Measurements from ENCODE around the gene FBXL20.

DNA sequence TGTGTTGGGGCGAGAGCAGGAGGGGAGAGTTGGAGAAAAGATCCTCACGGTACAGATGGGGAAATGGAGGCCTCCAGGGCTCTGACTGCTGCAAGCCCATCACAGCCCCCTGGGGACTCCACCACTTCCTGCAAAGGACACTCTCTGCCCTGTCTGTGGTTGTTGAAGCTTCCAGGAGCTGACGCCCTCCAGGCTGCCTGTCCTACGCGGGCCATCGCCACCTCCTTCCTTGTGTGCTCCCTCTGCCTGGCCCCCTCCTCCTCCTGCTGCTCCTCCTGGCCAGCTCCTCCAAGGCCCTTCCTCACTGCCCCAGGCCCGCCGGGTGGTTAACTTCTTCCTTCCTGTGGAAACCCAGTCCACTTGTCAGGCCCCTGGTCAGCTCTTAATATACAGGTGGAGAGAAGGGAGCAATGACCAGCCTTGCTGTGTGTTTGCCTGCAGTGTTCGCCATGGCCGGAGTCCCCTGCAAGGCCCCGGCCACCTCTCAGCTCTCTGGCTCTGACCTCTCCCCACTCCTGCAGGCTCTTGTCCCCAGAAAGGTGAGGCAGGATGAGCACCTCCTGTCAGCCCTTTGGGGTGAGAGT is 157.3 kb downstream of the FBXL20 start:
- TF ChIP-seq, protein P1, sequence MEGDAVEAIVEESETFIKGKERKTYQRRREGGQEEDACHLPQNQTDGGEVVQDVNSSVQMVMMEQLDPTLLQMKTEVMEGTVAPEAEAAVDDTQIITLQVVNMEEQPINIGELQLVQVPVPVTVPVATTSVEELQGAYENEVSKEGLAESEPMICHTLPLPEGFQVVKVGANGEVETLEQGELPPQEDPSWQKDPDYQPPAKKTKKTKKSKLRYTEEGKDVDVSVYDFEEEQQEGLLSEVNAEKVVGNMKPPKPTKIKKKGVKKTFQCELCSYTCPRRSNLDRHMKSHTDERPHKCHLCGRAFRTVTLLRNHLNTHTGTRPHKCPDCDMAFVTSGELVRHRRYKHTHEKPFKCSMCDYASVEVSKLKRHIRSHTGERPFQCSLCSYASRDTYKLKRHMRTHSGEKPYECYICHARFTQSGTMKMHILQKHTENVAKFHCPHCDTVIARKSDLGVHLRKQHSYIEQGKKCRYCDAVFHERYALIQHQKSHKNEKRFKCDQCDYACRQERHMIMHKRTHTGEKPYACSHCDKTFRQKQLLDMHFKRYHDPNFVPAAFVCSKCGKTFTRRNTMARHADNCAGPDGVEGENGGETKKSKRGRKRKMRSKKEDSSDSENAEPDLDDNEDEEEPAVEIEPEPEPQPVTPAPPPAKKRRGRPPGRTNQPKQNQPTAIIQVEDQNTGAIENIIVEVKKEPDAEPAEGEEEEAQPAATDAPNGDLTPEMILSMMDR (IDR thresholded peaks at IDR 0.05), result no peak
- TF ChIP-seq, protein P2, sequence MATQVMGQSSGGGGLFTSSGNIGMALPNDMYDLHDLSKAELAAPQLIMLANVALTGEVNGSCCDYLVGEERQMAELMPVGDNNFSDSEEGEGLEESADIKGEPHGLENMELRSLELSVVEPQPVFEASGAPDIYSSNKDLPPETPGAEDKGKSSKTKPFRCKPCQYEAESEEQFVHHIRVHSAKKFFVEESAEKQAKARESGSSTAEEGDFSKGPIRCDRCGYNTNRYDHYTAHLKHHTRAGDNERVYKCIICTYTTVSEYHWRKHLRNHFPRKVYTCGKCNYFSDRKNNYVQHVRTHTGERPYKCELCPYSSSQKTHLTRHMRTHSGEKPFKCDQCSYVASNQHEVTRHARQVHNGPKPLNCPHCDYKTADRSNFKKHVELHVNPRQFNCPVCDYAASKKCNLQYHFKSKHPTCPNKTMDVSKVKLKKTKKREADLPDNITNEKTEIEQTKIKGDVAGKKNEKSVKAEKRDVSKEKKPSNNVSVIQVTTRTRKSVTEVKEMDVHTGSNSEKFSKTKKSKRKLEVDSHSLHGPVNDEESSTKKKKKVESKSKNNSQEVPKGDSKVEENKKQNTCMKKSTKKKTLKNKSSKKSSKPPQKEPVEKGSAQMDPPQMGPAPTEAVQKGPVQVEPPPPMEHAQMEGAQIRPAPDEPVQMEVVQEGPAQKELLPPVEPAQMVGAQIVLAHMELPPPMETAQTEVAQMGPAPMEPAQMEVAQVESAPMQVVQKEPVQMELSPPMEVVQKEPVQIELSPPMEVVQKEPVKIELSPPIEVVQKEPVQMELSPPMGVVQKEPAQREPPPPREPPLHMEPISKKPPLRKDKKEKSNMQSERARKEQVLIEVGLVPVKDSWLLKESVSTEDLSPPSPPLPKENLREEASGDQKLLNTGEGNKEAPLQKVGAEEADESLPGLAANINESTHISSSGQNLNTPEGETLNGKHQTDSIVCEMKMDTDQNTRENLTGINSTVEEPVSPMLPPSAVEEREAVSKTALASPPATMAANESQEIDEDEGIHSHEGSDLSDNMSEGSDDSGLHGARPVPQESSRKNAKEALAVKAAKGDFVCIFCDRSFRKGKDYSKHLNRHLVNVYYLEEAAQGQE (IDR thresholded peaks at IDR 0.05; ENCODE audit: insufficient read depth in 1 of 2, low read depth in 2 of 2, low read length in 1 of 2), result no peak
